ENCODE measurements around the gene SAYSD1. TPM values are rescaled to one million over a fixed set of nuclear protein-coding genes. Genes with fewer than 3 reads are reported as not detected.

Gene SAYSD1
- total RNA-seq, 4 donors from 2014 or later, result 10.8 to 21.6 (median 19.2) TPM

DNA sequence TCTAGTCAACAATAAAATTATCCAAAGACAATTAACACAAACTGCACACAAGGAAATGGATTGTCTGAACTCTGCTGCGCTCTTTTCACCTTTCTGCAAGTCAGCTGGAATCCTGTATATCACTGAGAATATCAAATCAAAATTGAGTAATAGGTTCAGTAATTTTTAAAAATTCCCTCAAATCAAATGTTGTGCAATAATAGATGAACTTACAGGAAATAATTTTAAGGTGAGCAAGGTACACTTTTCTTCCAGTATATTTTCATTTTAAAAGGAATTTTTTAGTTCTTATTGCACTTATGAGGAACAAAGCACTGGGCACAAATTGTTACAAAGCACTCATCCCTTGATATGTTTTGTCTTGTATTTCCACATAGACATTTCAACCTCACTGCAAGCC lies 1.2 kb downstream of the SAYSD1 start:
- H3K27ac ChIP-seq (replicated peaks in 1 of 4), result no peak overlapping the region
- 93% methylated on average over 1 of the region's 1 CpG for WGBS
- no peaks in the 10 kb centered on the region for H3K9me3 ChIP-seq
- TF ChIP-seq, protein P1, sequence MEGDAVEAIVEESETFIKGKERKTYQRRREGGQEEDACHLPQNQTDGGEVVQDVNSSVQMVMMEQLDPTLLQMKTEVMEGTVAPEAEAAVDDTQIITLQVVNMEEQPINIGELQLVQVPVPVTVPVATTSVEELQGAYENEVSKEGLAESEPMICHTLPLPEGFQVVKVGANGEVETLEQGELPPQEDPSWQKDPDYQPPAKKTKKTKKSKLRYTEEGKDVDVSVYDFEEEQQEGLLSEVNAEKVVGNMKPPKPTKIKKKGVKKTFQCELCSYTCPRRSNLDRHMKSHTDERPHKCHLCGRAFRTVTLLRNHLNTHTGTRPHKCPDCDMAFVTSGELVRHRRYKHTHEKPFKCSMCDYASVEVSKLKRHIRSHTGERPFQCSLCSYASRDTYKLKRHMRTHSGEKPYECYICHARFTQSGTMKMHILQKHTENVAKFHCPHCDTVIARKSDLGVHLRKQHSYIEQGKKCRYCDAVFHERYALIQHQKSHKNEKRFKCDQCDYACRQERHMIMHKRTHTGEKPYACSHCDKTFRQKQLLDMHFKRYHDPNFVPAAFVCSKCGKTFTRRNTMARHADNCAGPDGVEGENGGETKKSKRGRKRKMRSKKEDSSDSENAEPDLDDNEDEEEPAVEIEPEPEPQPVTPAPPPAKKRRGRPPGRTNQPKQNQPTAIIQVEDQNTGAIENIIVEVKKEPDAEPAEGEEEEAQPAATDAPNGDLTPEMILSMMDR (IDR thresholded peaks at IDR 0.05), result no peak
- no peak for TF ChIP-seq POLR2AphosphoS5 (IDR thresholded peaks at IDR 0.05)
- no peak for TF ChIP-seq EP300 (IDR thresholded peaks at IDR 0.05)
- no peak for TF ChIP-seq POLR2A (IDR thresholded peaks at IDR 0.05; ENCODE audit: low read depth)
- H3K4me1 ChIP-seq, result peaks cover 13 to 22% (median 18%) of the 10 kb centered on the region in 4 donors
- no peak for DNase-seq (ENCODE audit: extremely low spot score)
- intact Hi-C loops (cut with DNase I), result no loop called here
- H3K4me3 ChIP-seq, result peak overlapping the region; percentile 69 to 86 (median 82)
- H3K36me3 ChIP-seq, result peaks cover 8 to 21% (median 18%) of the 10 kb centered on the region in 4 donors
- H3K27me3 ChIP-seq, result no peaks in the 10 kb centered on the region

DNA sequence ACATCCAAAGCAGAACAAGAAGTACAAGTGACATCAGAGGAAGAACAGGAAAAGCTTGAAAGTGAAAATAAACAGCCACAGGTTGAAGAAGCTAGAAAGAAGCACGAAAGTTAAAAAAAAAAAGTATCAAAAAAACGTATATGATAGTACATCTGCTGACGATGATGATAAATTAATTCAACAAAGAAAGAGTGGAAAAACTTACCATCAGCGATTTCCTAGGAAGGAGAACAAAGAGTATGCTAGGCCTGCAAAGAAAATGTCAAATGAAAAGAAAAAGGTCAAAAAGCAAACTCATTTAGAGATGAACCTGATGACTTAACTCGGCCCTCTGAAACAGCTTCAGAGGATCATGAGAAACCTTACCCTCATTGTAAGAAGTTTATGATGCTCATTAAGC lies 3.7 kb downstream of the SAYSD1 start:
- H3K27me3 ChIP-seq, result no peaks in the 10 kb centered on the region
- H3K36me3 ChIP-seq, result peaks cover 8 to 22% (median 19%) of the 10 kb centered on the region in 4 donors
- no peak overlapping the region for H3K4me3 ChIP-seq
- intact Hi-C loops (cut with DNase I), result no loop called here
- peaks cover 13 to 22% (median 18%) of the 10 kb centered on the region in 4 donors for H3K4me1 ChIP-seq
- TF ChIP-seq POLR2A (IDR thresholded peaks at IDR 0.05; ENCODE audit: low read depth) (no peak), EP300 (IDR thresholded peaks at IDR 0.05) (no peak), POLR2AphosphoS5 (IDR thresholded peaks at IDR 0.05) (no peak)
- TF ChIP-seq, protein P1 (IDR thresholded peaks at IDR 0.05), result no peak
- no peak overlapping the region for H3K27ac ChIP-seq (replicated peaks in 1 of 4)
- no peaks in the 10 kb centered on the region for H3K9me3 ChIP-seq
- WGBS, result 85% methylated on average over 5 of the region's 5 CpGs
- DNase-seq (ENCODE audit: extremely low spot score), result no peak

DNA sequence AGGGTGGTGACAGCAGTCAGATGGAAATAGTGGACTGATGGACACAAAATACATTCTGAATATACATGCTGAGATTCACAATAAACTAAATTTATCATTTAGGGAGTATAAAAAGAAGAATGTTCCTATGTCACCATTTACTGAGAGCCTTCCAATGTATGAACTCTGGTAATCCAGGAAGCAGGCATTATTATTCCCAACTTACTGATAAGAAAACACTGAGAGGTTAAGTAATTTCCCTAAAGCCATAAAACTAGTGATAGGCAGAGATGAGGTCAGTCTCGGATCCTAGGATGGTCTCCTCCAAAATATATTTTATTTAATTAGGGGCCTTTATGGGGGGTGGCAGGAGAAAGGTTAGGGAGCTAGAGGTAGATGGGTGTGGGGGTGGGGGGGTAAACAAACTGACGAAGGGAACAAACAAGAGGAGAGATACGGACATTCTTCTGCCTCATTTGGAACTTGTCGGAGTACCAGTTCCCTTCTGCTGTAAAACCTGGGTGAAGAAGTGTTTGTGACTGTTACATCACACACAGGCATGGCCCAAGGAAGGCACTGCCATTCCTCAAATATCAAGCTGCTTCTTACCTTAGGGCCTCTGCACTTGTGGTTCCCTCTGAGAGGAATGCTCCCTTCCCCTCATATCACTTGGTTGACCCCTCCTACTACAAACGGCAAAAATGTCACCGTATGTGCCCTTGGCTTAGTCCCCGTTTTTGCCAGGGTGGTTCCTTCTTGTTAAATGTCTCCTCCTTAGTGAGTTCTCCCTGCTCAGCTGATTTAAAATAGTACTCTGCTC lies 6.7 kb downstream of the SAYSD1 start:
- 96% methylated on average over 7 of the region's 7 CpGs for whole genome bisulfite sequencing

DNA sequence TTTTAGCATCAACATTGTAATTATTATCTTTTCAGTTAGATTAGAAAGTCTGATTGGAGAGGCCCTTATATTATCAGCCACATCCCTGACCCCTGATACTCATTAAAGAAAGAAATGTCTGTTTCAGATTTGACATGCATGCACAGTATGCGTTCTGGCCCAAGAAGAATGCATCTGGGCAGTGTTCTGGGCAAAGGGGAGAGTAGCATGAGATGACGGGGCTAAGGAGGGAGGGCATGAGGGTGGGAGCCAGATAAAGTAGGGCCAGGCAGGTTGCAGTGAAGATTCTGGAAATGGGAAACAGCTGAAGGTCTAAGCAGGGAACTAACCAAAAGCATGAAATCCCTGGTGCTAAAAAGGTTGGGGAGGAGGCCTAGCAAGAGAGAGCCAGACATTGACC lies 7.3 kb downstream of the SAYSD1 start:
- no peak for DNase-seq (ENCODE audit: extremely low spot score)
- H3K27ac ChIP-seq (replicated peaks in 1 of 4), result no peak overlapping the region
- H3K36me3 ChIP-seq, result peaks cover 8 to 41% (median 33%) of the 10 kb centered on the region in 4 donors

More for the DNA sequence above, 6.7 kb downstream of the SAYSD1 start:
- Histone ChIP-seq H3K4me1 (peaks cover 0 to 1% (median under 1%) of the 10 kb centered on the region in 4 donors), H3K27ac (replicated peaks in 1 of 4) (no peak overlapping the region), H3K4me3 (no peak overlapping the region), H3K36me3 (peaks cover 8 to 41% (median 33%) of the 10 kb centered on the region in 4 donors), H3K27me3 (no peaks in the 10 kb centered on the region), H3K9me3 (no peaks in the 10 kb centered on the region)
- DNase-seq (ENCODE audit: extremely low spot score), result no peak
- TF ChIP-seq, protein P1 (IDR thresholded peaks at IDR 0.05), result no peak
- TF ChIP-seq EP300 (IDR thresholded peaks at IDR 0.05) (no peak), POLR2AphosphoS5 (IDR thresholded peaks at IDR 0.05) (no peak), POLR2A (IDR thresholded peaks at IDR 0.05; ENCODE audit: low read depth) (no peak)
- intact Hi-C loops (cut with DNase I), result no loop called here

More for the DNA sequence above, 7.3 kb downstream of the SAYSD1 start:
- H3K9me3 ChIP-seq, result no peaks in the 10 kb centered on the region
- TF ChIP-seq, protein P1 (IDR thresholded peaks at IDR 0.05), result no peak
- TF ChIP-seq POLR2A (IDR thresholded peaks at IDR 0.05; ENCODE audit: low read depth), result no peak
- TF ChIP-seq POLR2AphosphoS5 (IDR thresholded peaks at IDR 0.05), result no peak
- TF ChIP-seq EP300 (IDR thresholded peaks at IDR 0.05), result no peak
- 43% methylated on average over 2 of the region's 2 CpGs for WGBS
- no peaks in the 10 kb centered on the region for H3K27me3 ChIP-seq
- peaks cover 0 to 2% (median 0%) of the 10 kb centered on the region in 4 donors for H3K4me1 ChIP-seq
- H3K4me3 ChIP-seq, result no peak overlapping the region
- intact Hi-C loops (cut with DNase I), result no loop called here

Measured in esophagus muscularis mucosa (tissue), 4 donors.